GM12878 (cell line): ENCODE results near the gene GRK1. TPM values are rescaled to one million over a fixed set of nuclear protein-coding genes. Genes with fewer than 3 reads are reported as not detected.

ENCODE experiments used
- ATAC-seq: fragments of 200-7000 bp; cut with Tn5 transposase; 3 replicates; pipeline ENCODE4 v1.9.1; 2020; ENCODE audit warnings: mild to moderate bottlenecking, moderate library complexity
- BruUV-seq: library from RNA; stranded (reverse); fragments of 400-500 nt; replicated peaks from 2 replicates; lab custom pipeline; 2021; lab: Mats Ljungman, UMichigan
- CTCF ChIA-PET: fragments of 300-600 bp; sonication (Branson Sonifier 250); formaldehyde crosslinking; extraction: SDS; loops from one replicate; lab custom pipeline; 2021; ENCODE audit warnings: inconsistent platforms; lab: Yijun Ruan, JAX
- POLR2A ChIA-PET: fragments of 350-600 bp; formaldehyde crosslinking; extraction: SDS; loops from one replicate; lab custom pipeline; 2021; ENCODE audit warnings: inconsistent platforms; lab: Charles Lee
- RAD21 ChIA-PET: fragments of 300-600 bp; sonication (Branson Sonifier 250); formaldehyde crosslinking; loops from one replicate; lab custom pipeline; 2023; ENCODE audit warnings: antibody characterized with exemption; ENCODE audit not compliant: unreplicated experiment; lab: Charles Lee
- SMC1A ChIA-PET: fragments of 300-600 bp; sonication (Branson Sonifier 250); formaldehyde crosslinking; loops from one replicate; lab custom pipeline; 2023; ENCODE audit not compliant: unreplicated experiment, uncharacterized antibody; lab: Charles Lee
- DNase-seq: peaks from one replicate; pipeline ENCODE4 v3.0.0-alpha.2; 2011; ENCODE audit warnings: low read depth, low spot score
- FAIRE-seq: peaks from 3 replicates; lab custom pipeline; 2011; peaks lifted over from hg19 to GRCh38; lab: Jason Lieb, UNC
- H2AFZ ChIP-seq: 2 replicates; pipeline ENCODE4 v1.6.0; 2011; ENCODE audit warnings: low read depth, low read length, control low read depth; ENCODE audit not compliant: control insufficient read depth
- H3K27ac ChIP-seq: 2 replicates; pipeline ENCODE4 v1.5.1; 2011; ENCODE audit warnings: control low read depth; ENCODE audit not compliant: control insufficient read depth, insufficient read depth
- H3K27me3 ChIP-seq, 2 experiments: replicated peaks in 1 of 2; 2 replicates each; pipeline versions ENCODE4 v1.6.0 to v1.6.1; 2011; ENCODE audit warnings: low read length in 1 of 2; ENCODE audit not compliant: control insufficient read depth in 2 of 2, insufficient read depth in 2 of 2
- H3K36me3 ChIP-seq, 2 experiments: 2 replicates each; pipeline ENCODE4 v1.5.1; 2011; ENCODE audit warnings: low read length in 1 of 2; ENCODE audit not compliant: control insufficient read depth in 2 of 2, insufficient read depth in 2 of 2
- H3K4me1 ChIP-seq: 2 replicates; pipeline ENCODE4 v1.6.1; 2011; ENCODE audit warnings: mild to moderate bottlenecking, low read length, moderate library complexity, mixed read lengths; ENCODE audit not compliant: control insufficient read depth, insufficient read depth
- H3K4me2 ChIP-seq: 2 replicates; pipeline ENCODE4 v1.6.0; 2011; ENCODE audit warnings: control low read depth; ENCODE audit not compliant: control insufficient read depth, insufficient read depth
- H3K4me3 ChIP-seq: fragments of 200-600 bp; sonication (generic); 2 replicates; pipeline ENCODE4 v1.5.1; 2016
- H3K79me2 ChIP-seq: 2 replicates; pipeline ENCODE4 v1.6.0; 2011; ENCODE audit warnings: low read length; ENCODE audit not compliant: control insufficient read depth, insufficient read depth
- H3K9ac ChIP-seq: 2 replicates; pipeline ENCODE4 v1.8.0; 2011; ENCODE audit warnings: low read length, control low read depth, mixed read lengths; ENCODE audit not compliant: control insufficient read depth, insufficient read depth
- H3K9me3 ChIP-seq: replicated peaks from 3 replicates; pipeline ENCODE4 v1.5.1; 2011; ENCODE audit warnings: mild to moderate bottlenecking, low read length; ENCODE audit not compliant: control insufficient read depth, insufficient read depth
- H4K20me1 ChIP-seq: 2 replicates; pipeline ENCODE4 v1.6.0; 2011; ENCODE audit not compliant: control insufficient read depth, insufficient read depth
- ATF7 ChIP-seq: fragments of 450-650 bp; IDR thresholded peaks from 2 replicates; pipeline ENCODE4 v1.6.1; 2016; ENCODE audit warnings: low read depth, mild to moderate bottlenecking
- EP300 ChIP-seq, 2 experiments: fragments of 150-350 bp in 1 of 2; IDR thresholded peaks; 2 replicates each; pipeline ENCODE4 v1.6.1; 2011 to 2012; ENCODE audit warnings: low read depth in 2 of 2, low read length in 2 of 2, borderline replicate concordance in 1 of 2, improper control_type of control experiment in 1 of 2, inconsistent platforms in 1 of 2; ENCODE audit not compliant: control insufficient read depth in 1 of 2
- KAT2A ChIP-seq: conservative IDR thresholded peaks from 2 replicates; pipeline ENCODE4 v1.6.1; 2011; ENCODE audit warnings: low read depth, low read length; ENCODE audit not compliant: control insufficient read depth
- RB1 ChIP-seq: fragments of 450-650 bp; formaldehyde crosslinking; IDR thresholded peaks from 2 replicates; pipeline ENCODE4 v1.6.1; 2017; ENCODE audit warnings: mild to moderate bottlenecking, borderline replicate concordance
- SP1 ChIP-seq: IDR thresholded peaks from one replicate; pipeline ENCODE4 v1.6.1; 2011; ENCODE audit warnings: low read depth, low read length
- STAT1 ChIP-seq: fragments of 450-650 bp; conservative IDR thresholded peaks from 2 replicates; pipeline ENCODE4 v1.6.1; 2014; ENCODE audit warnings: antibody characterized with exemption, mild to moderate bottlenecking
- TAF1 ChIP-seq: IDR thresholded peaks from 2 replicates; pipeline ENCODE4 v1.6.1; 2011; ENCODE audit warnings: mild to moderate bottlenecking, low read depth, low read length, borderline replicate concordance
- WGBS: methylation state at CpG from one replicate; pipeline ENCODE4 v1.1.6; 2016; ENCODE audit warnings: low lambda C conversion rate; ENCODE audit not compliant: insufficient replicate concordance, insufficient coverage; ENCODE audit errors: missing lambda C conversion rate; 5-methylcytosine and 5-hydroxymethylcytosine counted together
- in situ Hi-C: fragments of 300-500 bp; cut with MboI; formaldehyde crosslinking; loops from 9 replicates; pipeline ENCODE4 v1.14.3; 2018; ENCODE audit warnings: mixed read lengths
- intact Hi-C: fragments of 100-400 bp; cut with micrococcal nuclease; formaldehyde crosslinking; loops from one replicate; pipeline ENCODE4 v1.14.2; 2022; ENCODE audit not compliant: unreplicated experiment
- polyA plus RNA-seq, 11 experiments: library from polyadenylated mRNA; depleted of rRNA in 4 of 11; unstranded in 6 of 11; stranded (reverse) in 5 of 11; fragments of >200 nt; fragmentation: Nextera tagmentation in 4 of 11; fragmentation: Illumina TruSeq in 1 of 11; extraction: Ambion mirVana in 4 of 11; extraction: Trizol in 1 of 11; gene quantifications; 1 replicate in 1 of 11; 2 replicates in 10 of 11; pipeline versions ENCODE4 v1.2.1 to v1.2.3, GENCODE V29; 2011 to 2016; ENCODE audit warnings: inconsistent platforms in 2 of 11, missing spikeins in 2 of 11, low read depth in 1 of 11
- total RNA-seq, 4 experiments: library from RNA; depleted of rRNA in 3 of 4; stranded (reverse); fragments of >200 nt in 3 of 4; fragmentation: Illumina TruSeq in 1 of 4; extraction: Trizol in 1 of 4; gene quantifications; 2 replicates each; pipeline versions ENCODE4 v1.2.1 to v1.2.3, GENCODE V29; 2013 to 2021
- TF ChIP-seq, protein P1 (sequence below): fragments of 450-650 bp; conservative IDR thresholded peaks from 2 replicates; pipeline ENCODE4 v1.6.1; 2017; ENCODE audit warnings: mild to moderate bottlenecking, moderate library complexity
- TF ChIP-seq, protein P2 (sequence below): IDR thresholded peaks from 2 replicates; pipeline ENCODE4 v1.6.1; 2011; ENCODE audit warnings: borderline replicate concordance, low read depth, mild to moderate bottlenecking, moderate library complexity, low read length; ENCODE audit not compliant: insufficient read depth, poor library complexity, severe bottlenecking
- TF ChIP-seq, protein P3 (sequence below): fragments of 450-650 bp; formaldehyde crosslinking; IDR thresholded peaks from 2 replicates; pipeline ENCODE4 v1.5.0; 2022; ENCODE audit warnings: mild to moderate bottlenecking, missing genetic modification characterization
- TF ChIP-seq, protein P4 (sequence below): IDR thresholded peaks from 2 replicates; pipeline ENCODE4 v1.6.1; 2012; ENCODE audit warnings: low read length, inconsistent platforms
- TF ChIP-seq, protein P5 (sequence below): fragments of 450-650 bp; IDR thresholded peaks from 2 replicates; pipeline ENCODE4 v1.6.1; 2018; ENCODE audit warnings: mild to moderate bottlenecking, low read depth, moderate library complexity; ENCODE audit not compliant: partially characterized antibody

The GRK1 gene
- total and polyA plus RNA-seq, 10 of the 15 experiments (the other 5 are each of a cell fraction or from before 2014, with no cell fraction given): under 0.01 to 0.04 TPM; not detected in 8

DNA sequence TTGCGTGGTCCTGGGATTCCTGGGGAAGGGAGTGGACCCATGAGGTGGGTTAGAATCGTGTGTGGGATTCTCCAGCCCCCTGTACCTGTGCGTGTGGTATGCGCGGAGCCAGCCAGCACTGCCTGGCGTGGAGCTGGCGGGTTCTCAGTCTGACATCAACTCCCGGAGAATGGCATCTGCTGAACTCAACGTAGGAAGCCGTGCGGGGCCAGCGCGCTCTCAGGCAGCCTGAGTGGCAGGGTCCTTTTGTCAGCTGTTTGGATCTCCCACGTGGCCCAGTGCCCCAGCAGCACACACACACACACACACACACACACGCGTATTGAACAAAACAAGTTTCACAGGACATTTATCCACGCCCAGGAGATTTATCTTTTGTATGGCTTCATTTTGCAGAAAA is 37.2 kb upstream of the GRK1 start:
- Histone ChIP-seq H3K4me3 (no peak overlapping the region), H3K27ac (no peak overlapping the region), H4K20me1 (no peaks in the 10 kb centered on the region), H3K9me3 (no peaks in the 10 kb centered on the region), H2AFZ (no peak overlapping the region), H3K4me2 (no peak overlapping the region), H3K9ac (no peak overlapping the region), H3K4me1 (no peaks in the 10 kb centered on the region), H3K36me3 (peaks cover 15 to 38% of the 10 kb centered on the region in 2 experiments), H3K79me2 (no peaks in the 10 kb centered on the region; the same call in 1 of the 2 replicates), H3K27me3 (no peaks in the 10 kb centered on the region)
- ATAC-seq: no peak
- WGBS: over 99% methylated on average over 12 of the region's 17 CpGs
- intact Hi-C loops (no loop called here), in situ Hi-C loops (no loop called here)
- ChIA-PET CTCF (no interaction called here), RAD21 (no interaction called here), SMC1A (no interaction called here), POLR2A (no interaction called here)
- no TSS peak for BruUV-seq
- no peak for FAIRE-seq
- DNase-seq: no peak
- TF ChIP-seq KAT2A: no peak
- TF ChIP-seq STAT1: no peak
- TF ChIP-seq, protein P1, sequence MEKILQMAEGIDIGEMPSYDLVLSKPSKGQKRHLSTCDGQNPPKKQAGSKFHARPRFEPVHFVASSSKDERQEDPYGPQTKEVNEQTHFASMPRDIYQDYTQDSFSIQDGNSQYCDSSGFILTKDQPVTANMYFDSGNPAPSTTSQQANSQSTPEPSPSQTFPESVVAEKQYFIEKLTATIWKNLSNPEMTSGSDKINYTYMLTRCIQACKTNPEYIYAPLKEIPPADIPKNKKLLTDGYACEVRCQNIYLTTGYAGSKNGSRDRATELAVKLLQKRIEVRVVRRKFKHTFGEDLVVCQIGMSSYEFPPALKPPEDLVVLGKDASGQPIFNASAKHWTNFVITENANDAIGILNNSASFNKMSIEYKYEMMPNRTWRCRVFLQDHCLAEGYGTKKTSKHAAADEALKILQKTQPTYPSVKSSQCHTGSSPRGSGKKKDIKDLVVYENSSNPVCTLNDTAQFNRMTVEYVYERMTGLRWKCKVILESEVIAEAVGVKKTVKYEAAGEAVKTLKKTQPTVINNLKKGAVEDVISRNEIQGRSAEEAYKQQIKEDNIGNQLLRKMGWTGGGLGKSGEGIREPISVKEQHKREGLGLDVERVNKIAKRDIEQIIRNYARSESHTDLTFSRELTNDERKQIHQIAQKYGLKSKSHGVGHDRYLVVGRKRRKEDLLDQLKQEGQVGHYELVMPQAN: no peak
- TF ChIP-seq, protein P2, sequence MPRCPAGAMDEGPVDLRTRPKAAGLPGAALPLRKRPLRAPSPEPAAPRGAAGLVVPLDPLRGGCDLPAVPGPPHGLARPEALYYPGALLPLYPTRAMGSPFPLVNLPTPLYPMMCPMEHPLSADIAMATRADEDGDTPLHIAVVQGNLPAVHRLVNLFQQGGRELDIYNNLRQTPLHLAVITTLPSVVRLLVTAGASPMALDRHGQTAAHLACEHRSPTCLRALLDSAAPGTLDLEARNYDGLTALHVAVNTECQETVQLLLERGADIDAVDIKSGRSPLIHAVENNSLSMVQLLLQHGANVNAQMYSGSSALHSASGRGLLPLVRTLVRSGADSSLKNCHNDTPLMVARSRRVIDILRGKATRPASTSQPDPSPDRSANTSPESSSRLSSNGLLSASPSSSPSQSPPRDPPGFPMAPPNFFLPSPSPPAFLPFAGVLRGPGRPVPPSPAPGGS: no peak
- no peak for TF ChIP-seq ATF7
- TF ChIP-seq, protein P3, sequence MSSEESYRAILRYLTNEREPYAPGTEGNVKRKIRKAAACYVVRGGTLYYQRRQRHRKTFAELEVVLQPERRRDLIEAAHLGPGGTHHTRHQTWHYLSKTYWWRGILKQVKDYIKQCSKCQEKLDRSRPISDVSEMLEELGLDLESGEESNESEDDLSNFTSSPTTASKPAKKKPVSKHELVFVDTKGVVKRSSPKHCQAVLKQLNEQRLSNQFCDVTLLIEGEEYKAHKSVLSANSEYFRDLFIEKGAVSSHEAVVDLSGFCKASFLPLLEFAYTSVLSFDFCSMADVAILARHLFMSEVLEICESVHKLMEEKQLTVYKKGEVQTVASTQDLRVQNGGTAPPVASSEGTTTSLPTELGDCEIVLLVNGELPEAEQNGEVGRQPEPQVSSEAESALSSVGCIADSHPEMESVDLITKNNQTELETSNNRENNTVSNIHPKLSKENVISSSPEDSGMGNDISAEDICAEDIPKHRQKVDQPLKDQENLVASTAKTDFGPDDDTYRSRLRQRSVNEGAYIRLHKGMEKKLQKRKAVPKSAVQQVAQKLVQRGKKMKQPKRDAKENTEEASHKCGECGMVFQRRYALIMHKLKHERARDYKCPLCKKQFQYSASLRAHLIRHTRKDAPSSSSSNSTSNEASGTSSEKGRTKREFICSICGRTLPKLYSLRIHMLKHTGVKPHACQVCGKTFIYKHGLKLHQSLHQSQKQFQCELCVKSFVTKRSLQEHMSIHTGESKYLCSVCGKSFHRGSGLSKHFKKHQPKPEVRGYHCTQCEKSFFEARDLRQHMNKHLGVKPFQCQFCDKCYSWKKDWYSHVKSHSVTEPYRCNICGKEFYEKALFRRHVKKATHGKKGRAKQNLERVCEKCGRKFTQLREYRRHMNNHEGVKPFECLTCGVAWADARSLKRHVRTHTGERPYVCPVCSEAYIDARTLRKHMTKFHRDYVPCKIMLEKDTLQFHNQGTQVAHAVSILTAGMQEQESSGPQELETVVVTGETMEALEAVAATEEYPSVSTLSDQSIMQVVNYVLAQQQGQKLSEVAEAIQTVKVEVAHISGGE (CRISPR knock-in tag): no peak
- TF ChIP-seq RB1: no peak
- no peak for TF ChIP-seq TAF1
- TF ChIP-seq, protein P4, sequence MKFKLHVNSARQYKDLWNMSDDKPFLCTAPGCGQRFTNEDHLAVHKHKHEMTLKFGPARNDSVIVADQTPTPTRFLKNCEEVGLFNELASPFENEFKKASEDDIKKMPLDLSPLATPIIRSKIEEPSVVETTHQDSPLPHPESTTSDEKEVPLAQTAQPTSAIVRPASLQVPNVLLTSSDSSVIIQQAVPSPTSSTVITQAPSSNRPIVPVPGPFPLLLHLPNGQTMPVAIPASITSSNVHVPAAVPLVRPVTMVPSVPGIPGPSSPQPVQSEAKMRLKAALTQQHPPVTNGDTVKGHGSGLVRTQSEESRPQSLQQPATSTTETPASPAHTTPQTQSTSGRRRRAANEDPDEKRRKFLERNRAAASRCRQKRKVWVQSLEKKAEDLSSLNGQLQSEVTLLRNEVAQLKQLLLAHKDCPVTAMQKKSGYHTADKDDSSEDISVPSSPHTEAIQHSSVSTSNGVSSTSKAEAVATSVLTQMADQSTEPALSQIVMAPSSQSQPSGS: no peak
- TF ChIP-seq SP1: no peak
- no peak for TF ChIP-seq EP300 (IDR thresholded peaks at IDR 0.05; ENCODE audit: borderline replicate concordance in 1 of 2, control insufficient read depth in 1 of 2, low read depth in 2 of 2, low read length in 2 of 2)
- TF ChIP-seq, protein P5, sequence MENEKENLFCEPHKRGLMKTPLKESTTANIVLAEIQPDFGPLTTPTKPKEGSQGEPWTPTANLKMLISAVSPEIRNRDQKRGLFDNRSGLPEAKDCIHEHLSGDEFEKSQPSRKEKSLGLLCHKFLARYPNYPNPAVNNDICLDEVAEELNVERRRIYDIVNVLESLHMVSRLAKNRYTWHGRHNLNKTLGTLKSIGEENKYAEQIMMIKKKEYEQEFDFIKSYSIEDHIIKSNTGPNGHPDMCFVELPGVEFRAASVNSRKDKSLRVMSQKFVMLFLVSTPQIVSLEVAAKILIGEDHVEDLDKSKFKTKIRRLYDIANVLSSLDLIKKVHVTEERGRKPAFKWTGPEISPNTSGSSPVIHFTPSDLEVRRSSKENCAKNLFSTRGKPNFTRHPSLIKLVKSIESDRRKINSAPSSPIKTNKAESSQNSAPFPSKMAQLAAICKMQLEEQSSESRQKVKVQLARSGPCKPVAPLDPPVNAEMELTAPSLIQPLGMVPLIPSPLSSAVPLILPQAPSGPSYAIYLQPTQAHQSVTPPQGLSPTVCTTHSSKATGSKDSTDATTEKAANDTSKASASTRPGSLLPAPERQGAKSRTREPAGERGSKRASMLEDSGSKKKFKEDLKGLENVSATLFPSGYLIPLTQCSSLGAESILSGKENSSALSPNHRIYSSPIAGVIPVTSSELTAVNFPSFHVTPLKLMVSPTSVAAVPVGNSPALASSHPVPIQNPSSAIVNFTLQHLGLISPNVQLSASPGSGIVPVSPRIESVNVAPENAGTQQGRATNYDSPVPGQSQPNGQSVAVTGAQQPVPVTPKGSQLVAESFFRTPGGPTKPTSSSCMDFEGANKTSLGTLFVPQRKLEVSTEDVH: no peak
